ENCODE data around the gene CHI3L1.
"Not testable (repeated sequence)": the region's sequence is repeated elsewhere in the genome, so short reads cannot be mapped to it uniquely, and the experiment has no call there.

CHI3L1 gene

DNA sequence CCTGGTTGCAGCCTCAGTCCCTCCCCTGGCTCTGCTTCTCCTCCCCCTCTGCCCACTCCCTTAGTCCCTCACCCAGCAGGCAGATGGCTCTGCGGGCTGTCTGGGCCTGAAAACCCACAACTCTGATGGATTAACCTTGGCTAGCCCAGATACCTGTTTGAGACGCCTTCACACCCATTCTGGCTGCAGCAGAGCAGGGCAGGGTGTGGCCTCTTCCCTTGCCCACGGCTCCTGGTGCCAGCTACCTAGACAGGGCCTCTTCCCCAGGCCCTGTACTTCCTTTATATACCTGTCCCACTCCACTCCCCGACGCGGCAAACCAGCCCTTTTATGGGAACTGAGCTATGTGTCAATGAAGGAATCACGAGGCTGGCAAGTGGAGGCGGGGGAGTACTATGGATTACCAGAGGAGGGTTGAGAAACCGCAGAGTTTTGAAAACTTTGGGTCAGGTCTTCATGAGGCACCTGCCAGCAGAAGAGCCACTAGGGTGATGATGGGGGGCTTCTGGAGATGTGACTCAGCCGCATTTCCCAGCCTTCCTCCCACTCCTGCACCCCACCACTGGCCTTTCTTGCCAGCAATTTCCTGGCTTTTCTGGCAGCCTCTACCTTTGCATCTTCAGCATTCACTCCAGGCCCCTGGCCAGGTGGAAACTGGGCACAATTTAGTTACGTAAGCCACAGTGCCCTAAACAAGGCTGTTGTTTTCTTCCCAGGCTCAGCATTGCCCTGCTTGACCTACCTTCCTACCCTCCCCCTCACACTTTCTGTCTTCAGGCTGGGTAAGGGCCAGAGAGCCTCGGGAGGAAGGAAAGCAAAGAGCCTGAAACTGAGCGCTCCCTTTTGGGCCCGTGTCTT is at the start of gene CHI3L1:
CHI3L1 (minus strand) TSS at position 259 of the 858 bp plus-strand sequence; CDS start at position 178, 81 bp downstream.
- no peak for FAIRE-seq

DNA sequence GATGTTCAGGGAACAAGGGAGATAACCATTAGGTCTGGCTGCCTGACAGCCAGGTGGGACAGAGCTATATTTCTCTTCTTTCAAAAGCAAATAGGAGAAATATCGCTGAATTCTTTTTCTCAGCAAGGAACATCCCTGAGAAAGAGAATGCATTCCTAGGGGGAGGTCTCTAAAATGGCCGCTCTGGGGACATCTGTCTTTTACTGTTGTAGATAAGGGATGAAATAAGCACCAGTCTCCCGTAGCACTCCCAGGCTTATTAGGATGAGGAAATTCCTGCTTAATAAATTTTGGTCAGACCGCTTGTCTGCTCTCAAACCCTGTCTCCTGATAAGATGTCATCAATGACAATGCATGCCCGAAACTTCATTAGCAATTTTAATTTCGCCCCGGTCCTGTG is 48.4 kb upstream of the CHI3L1 start:
- FAIRE-seq, result not testable (repeated sequence)

DNA sequence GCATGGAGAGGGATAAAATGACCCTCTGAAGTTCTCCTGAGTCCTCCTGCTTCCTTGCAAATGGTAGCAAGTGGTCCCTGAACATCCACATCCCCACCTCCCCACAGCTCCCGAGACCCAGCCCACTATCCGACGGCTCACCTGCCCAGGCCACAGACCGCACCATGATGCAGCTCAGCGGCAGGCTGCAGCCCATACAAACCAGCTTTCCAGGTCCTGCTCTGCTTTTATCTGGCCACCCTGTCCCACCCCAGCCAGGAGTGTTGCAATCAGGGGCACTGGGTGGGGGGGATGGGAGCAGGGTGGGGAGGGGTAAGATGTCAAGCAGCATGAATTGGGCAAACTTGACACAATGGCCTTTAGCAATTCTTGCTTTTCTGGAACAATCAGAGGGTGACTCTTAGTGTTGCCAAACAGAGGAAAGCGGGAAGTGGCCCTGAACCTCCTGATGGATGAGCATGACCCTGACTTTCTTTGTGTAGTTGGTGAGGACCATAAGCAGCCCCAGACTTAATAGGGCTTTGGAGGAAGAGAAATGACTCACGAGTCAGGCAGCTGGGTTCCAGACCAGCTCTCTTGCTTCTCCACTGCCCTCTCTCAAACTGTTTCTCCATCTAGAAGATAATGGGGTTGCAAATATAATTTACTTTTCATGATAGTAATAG is 43.1 kb upstream of the CHI3L1 start, which contains the start of gene CHIT1:
CHIT1 (minus strand) TSS at position 203 of the 665 bp plus-strand sequence; CDS start at position 166, 37 bp downstream.
- FAIRE-seq, result no peak

DNA sequence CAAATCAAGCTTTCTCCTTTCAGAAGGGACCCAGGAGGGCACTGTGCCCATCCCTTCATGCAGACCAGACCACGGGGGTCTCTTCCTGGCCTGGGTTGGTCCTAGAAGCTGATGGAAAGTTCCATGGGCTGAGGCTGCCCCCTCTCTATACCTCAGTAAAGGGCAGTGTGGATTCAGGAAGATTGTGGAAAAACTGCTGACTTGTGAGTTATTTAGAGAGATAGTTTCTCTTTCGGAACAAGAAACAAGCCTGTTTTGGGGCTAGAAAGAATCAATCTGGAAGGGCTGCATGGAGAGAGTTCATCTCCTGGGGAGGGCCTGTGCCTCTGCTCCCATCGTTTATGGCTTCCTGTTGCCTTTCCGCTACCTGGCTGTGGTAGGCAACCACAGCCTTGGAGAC is 42.2 kb upstream of the CHI3L1 start:
- FAIRE-seq, result no peak

DNA sequence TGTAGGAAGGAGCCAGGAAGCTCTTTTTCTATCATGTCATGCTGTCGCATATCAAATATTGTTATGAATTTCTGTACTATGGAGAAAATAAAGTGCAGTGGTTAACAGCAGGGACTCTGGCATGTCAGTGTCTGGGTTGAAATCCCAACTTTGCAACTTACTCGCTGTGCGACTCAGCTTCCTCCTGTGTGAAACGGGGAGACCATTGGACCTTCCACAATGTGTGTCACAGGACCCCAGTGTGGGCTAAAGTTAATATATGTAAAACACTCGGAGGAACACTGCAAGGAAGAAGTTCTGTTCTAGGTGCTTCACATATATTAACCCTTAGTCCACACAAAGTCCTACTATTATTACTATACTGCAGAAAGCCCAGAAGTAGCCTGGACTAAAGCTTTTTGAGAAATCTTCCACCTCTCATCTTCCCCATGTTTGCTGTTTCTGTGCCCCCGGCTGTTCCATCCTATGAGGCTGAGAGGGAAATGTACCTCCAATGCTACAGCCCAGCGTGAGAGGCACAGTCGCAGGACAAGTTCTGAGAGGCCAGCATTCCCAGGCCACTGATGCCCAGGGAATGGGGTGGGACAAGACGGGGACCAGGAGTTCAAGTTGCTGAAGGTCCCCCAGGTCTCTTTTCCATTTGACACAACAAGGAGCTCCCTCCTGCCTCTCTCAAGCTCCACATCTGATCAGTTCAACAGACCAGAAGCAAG is 41.0 kb upstream of the CHI3L1 start:
- FAIRE-seq, result no peak

DNA sequence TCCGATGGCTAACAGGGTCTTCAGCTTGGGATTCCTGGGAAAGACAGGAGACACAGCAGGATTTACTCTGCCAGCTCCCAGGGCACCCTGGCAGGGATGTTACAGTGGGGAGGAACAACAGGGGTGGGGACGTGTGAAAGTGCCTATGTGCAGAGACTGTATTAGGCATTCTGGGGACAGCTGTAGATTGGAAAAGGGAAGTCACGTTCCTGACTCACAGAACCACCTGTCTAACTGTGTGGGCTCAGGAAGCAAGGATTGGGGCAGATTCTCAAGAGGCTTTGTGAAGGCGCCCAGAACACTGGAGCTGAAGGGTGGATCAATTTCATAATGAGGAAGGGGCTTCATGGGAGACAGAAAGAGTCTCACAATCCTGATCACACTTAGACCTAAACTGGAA is 38.6 kb upstream of the CHI3L1 start:
- FAIRE-seq, result no peak

DNA sequence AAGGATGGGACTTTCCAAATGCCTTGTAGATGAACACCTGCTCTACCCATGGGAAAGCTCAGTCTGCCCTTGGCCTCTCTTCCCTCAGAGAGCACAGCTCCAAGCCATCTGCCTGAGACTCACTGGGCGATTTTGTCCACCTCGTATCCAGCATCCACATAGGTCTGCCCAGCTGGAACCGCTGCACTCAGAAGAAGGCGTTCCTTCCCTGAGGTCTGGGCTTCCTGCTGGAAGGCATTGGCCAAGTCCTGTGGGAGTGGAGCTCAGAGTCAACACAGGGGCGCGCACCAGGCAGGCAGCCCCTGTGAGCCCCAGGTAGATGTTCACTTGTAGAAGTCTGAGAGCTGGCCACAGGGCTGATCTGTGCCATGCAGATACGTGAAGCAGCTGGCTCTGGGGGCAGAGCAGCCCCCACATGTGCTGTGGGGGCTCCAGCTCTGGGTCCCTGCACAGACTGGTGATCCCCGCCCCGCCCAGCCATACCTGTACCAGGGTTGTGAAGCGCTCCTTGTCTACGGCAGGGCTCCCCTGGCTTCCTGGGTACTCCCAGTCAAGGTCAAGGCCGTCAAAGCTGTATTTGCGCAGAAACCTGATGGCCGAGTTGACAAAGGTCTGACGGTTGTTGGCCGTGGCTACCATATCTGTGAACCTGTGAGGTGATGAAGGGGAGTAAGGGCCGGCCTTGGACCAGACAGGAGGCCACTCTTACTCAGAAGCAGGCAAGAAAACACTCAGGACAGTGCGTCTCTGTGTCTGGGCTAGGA is 36.7 kb upstream of the CHI3L1 start:
- no peak for FAIRE-seq

DNA sequence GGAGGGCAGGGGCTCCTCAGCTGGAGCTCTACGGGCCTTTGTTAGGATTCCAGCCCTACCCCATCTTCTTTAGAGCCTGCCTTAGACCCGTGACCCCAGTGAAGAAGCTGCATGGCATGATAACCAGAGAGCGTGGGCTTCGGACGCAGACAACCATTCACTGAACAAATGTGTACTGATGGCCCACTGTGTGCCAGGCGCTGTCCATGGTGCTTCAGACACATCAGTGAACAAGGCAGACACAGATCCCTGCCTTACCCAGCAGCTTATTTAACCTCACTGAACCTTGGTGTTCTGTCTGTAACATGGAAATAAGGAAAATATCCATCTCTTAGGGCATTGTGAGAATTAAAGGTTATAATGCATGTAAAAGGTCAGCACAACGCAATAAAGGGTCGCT is 33.4 kb upstream of the CHI3L1 start:
- FAIRE-seq, result no peak

DNA sequence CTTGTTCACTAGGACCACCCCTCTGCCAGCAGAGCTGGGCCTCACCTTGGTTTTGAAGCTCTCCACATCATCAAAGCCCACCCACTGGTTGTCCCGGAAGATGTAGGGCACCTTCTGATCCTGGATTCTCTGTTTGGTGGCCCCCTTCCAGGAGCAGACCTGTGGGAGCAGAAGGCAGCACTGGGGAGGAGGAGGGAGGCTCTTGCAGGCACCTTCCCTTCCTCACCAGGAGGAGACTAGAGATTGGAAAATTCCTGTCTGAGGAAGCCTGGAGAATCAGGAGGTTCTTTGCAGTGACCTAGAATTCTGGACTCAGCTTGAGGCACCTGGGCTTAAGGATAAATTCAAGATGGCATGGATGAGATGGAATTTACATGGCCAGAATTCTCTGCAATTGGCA is 32.7 kb upstream of the CHI3L1 start:
- no peak for FAIRE-seq

DNA sequence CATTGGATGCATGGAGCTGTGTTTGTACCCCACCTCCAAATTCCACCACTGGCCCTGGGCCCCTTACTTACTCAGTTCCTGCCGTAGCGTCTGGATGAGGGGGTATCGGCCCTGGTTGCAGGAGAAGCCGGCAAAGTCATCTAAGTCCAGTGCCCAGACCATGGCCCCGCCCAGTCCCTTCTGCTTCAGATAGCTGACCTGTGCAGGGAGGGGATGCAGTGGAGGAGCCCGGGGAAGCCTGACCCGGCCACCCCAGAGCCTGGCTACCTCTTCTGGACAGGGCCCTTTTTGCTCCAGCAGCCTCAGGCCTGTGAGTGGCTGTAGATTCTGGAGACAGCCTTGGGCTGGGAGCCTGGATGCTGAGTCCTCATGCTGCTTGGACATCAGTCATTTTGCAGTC is 31.2 kb upstream of the CHI3L1 start:
- FAIRE-seq, result no peak

DNA sequence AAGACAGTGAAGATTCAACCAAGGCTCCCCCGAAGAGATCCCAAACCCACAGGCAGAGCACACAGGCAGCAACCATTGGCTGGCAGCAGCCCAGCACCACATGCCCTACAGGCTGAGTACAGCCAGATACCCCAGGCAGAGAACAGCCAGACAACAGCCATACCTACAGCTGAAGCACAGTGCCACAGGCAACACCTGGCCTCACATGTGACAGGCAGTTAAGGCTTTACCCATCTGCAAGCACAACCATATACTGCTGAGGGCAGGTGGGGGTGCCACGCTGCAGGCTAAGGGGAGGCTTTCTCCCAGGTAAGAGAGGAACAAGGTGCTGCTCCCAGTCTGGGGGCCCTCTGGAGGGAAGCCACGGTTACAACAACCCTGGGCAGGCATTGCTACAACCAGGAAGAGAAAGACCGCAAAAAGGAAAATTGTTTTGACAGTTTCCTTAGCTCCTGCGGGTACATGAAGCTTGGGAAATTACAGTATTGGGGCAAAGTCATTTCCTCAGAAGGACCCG is 30.7 kb upstream of the CHI3L1 start:
- no peak for FAIRE-seq

DNA sequence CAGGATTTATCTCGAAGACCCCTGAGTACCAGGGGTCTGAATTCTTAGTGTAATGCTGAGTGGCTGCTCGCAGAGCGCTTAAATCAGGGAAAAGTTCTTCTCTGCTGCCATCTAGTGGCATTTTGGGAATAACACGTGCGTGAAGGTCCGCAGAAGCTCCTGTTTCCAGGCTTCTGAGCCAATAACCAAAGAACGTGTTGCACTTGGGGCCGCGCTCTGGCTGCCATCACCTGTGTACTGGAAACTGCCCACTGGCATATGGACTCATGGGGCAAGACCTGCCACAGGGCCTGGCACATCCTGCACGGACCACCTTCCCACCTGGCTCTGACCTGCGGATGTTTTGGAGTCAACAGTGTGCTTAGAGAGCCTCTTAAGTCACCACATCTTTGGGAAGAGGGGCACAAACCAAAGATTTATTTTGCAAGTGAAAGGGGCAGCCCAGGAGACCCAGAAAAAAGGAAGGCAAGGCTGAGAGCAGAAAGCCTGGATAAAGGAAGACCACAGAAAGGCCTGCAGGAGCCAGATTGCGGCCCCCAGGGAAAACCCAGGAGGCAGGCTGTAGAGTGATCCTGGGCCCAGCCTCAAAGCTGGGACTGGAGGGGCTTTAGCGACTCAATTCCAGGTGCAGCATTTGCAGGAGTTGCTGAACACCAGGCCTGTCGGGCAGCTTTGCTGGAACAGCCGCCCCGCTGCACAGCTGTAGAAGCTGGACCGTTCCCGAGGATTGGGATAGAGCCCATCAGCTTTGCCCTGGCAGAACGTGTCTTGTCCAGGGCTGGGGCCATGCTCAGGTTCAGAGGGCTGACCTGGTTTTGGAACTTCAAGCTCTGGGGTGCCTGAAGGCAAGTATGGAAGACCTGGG is 30.0 kb upstream of the CHI3L1 start:
- FAIRE-seq, result peak; percentile 35

DNA sequence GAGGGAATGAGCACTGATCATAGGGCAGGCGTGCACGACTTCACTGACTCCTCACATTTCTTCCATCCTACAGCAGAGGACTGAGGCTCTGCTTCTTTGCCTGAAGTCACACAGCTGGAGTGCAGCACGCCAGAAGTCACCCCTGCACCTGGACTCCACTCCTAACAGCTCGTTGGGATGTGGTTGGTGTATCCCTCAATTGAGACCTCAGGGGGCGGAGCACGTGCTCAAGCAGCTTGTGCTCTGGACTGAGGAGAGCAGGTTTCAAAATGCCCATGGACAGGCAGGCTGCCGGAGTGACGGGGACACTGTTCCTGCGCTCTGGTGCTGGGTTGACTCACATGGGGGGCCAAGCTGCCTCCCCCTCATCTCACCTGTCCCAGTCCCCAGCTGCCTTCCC is 29.1 kb upstream of the CHI3L1 start:
- FAIRE-seq, result no peak

DNA sequence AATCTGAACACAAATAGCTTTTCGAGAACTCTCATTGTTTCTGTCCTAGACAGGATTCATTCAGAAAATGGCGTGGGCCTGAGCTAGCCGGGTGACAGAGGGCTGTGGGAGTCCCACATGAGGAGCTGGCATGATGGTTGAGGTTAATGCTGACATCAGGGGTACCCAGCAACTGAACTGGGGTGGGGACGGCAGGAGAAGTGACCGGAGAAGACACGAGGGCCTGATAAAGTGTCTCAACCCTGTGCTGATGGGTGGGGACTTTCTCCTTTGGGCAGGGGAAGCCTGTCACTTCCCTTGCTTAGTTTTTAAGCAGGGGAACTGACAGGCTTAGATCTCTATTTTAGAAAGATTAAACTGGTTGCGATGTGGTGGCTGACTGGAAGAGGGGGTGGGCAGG is 28.4 kb upstream of the CHI3L1 start:
- FAIRE-seq, result no peak

DNA sequence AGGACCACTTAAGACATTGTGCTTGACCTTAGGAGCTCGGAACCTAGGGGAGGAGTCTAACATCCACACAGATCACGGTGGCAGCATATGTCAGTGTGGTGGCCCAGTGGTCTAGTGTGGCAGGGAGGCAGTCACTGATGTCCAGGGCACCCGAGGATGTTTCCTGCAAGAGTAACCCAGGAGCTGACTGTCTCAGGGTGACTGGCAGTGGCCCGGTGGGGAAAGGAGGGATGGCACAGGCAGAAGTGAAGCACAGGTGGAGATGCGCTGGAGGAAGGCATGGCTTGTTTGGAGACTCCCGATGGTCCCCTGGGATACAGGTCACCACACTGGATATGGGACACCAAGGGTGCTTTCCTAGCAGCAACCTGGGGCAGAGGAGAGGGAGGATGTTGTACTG is 26.6 kb upstream of the CHI3L1 start:
- FAIRE-seq, result no peak

DNA sequence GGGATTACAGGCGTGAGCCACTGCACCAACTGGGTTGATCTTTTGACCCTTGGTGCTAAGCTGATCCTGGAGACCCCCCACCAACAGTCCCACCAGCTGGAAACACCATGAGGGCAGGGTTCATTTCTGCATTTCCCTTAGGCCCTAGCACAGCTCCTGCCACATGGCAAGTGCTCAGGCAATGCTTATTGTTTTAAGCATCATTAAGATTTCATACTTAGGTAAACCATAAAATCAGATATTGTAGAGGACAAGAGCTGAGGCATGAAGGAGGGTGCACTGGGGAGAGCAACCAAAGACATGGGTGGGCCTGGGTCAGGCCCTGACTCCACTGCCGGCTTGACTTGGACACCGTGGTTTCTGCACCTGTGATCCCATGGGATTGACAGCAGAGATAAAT is 25.3 kb upstream of the CHI3L1 start:
- FAIRE-seq, result no peak

DNA sequence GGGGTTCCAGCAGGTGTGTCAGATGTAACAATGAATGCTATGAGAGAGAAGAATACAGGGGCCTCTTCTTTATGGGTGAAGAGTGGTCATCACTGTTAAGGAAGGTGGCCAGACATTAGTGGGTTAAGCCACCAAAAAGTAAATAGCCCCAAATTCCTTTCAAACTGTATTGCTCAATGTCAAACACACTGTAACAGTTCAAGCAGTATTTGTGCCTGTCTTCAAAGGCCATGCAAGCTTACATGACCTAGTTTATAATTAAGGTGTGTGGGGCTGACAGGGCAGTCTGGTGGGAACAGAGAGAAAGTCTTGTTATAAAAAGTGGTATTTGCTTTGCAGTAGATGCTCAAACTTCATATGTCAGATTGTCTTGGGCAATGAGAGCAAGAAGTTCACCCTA is 24.5 kb upstream of the CHI3L1 start:
- FAIRE-seq, result no peak

DNA sequence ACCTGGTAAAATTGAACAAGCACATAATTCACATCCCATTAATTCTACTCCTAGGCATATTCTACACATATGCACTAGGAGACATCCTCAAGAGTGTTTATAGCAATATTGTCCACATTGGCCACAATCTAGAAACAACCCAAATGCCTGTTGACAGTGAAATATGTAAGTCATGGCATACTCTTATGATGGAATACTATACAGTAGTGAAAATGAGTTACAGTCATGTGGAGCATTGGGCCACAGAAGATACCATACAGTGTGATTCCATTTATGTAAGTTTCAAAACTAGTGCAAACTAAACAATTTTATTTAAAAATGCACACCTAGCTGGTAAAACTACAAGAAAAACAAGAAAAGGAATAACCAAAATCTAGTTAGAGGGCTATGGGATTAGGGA is 23.8 kb upstream of the CHI3L1 start:
- no peak for FAIRE-seq

DNA sequence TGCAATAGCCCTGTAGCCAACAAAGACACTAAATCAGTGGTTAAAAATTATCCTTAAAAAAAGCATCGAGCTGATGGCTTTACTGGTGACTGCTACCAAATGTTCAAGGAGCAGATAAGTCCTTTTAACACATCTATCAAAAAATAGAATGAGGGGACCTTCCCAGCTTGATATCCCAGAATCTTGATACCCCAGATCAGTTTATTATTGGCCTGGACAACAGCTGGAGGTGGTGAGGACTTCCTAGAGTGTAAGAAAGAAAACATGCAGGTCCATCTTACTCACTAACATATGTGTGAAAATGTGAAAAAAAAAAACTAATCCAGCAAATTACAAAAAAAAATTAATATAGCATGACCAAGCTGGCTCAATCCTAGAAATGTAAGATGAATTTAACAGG is 21.7 kb upstream of the CHI3L1 start:
- FAIRE-seq, result no peak

DNA sequence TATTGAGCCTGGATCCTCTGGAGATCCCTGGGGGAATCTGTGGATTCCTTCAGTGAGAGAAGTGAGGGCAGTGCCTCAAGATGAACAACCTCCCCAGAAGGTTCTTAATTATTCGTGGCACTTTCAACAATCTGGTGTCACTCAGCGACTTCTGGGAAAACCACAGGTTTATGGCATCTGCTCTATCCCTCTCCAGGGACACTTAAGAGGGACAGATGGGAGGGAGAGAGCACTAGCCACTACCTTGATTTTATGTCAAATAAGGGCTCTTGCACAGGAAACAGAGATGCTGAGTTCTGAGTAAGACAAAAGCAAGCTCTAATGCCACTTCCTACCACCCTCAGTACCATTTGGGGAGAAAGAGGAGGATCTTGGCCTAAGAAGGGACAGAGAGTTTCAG is 21.2 kb upstream of the CHI3L1 start:
- no peak for FAIRE-seq

DNA sequence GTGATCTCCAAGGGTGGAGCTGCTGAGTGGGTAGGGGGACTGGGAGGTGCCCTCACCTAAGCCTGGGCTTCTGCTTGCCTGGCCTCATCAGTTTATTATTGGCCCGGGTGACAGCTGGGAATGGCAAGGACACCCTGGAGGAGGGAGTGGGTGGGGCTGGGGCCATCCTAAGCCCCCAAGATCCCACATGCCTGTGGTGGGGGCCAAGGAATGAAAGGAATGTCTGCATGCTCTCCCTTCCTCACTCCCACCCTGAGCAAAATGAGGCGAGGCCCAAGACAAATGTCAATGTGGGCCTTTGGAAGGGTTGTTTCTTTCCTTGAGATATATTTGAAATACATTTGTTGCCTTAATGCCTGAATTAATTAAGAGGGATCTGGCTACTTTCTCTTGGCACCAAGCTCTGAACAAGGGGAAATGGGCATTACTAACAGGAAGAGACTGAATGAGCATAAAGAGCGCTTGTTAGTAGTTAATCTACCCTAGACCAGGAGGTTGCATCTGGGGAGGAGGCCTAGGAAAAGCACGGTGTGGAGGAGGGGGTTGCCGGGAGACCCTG is 19.7 kb upstream of the CHI3L1 start:
- no peak for FAIRE-seq

Measured in endometrium (tissue), 2 donors.